Body of pancreas (tissue), 4 donors: ENCODE data around the gene NFKBIB.

Experiments
- POLR2A ChIP-seq, 3 donors: fragments of 450-650 bp; IDR thresholded peaks; one replicate each; pipeline ENCODE4 v1.6.1; 2016; ENCODE audit warnings: antibody characterized with exemption in 3 of 3, mild to moderate bottlenecking in 2 of 3
- TF ChIP-seq, protein P1 (sequence below), 7 experiments: fragments of 450-650 bp in 4 of 7; fragments of 200-600 bp in 3 of 7; sonication (generic) in 3 of 7; IDR thresholded peaks; one replicate each; pipeline ENCODE4 v1.5.1; 2016 to 2019; ENCODE audit warnings: antibody characterized with exemption in 7 of 7

DNA sequence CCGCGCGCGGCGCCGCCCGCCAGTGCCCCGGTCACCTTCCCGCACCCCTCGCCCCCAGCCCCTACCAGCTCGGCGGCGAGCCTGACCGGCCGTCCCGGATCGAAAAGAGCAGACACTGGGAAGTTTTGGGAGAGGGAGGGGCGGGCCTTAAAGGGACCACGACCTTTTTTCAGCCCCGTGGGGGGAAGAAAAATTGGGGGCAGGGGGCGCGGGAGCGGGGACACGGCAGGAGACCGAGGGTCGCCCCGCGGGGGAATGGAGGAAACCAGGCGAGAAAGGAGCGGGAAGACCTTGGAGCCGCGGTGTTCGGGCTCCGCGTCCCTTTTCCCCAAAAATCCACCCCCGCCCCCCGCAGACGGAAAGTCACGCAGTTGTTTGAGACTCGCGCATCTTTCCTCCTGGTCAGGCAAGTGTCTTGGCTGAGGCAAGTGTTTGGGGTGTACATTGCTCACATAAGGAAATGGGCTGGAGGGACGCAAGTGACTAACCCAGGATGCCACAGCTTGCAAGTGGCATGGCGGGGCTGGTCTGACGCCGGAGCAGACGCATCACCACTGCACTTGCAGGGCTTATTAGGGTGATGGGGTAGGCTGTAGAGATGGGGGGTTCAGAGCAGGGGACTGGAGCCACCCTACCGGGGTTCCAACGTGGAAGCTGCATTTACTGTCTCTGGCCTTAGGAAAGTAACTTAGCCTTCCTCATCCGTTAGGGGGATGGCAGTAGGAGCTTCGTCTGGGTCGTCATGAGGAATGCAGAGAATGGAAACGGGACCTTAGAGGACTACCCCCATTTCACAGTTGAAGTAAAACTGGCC is 47.3 kb upstream of the NFKBIB start:
- TF ChIP-seq, protein P1, sequence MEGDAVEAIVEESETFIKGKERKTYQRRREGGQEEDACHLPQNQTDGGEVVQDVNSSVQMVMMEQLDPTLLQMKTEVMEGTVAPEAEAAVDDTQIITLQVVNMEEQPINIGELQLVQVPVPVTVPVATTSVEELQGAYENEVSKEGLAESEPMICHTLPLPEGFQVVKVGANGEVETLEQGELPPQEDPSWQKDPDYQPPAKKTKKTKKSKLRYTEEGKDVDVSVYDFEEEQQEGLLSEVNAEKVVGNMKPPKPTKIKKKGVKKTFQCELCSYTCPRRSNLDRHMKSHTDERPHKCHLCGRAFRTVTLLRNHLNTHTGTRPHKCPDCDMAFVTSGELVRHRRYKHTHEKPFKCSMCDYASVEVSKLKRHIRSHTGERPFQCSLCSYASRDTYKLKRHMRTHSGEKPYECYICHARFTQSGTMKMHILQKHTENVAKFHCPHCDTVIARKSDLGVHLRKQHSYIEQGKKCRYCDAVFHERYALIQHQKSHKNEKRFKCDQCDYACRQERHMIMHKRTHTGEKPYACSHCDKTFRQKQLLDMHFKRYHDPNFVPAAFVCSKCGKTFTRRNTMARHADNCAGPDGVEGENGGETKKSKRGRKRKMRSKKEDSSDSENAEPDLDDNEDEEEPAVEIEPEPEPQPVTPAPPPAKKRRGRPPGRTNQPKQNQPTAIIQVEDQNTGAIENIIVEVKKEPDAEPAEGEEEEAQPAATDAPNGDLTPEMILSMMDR (IDR thresholded peaks at IDR 0.05): no peak
- peak in 2 of 3 donors; percentile 53 to 54 for TF ChIP-seq POLR2A (IDR thresholded peaks at IDR 0.05)
